ENCODE data around the gene ERCC4.

ERCC4 gene

DNA sequence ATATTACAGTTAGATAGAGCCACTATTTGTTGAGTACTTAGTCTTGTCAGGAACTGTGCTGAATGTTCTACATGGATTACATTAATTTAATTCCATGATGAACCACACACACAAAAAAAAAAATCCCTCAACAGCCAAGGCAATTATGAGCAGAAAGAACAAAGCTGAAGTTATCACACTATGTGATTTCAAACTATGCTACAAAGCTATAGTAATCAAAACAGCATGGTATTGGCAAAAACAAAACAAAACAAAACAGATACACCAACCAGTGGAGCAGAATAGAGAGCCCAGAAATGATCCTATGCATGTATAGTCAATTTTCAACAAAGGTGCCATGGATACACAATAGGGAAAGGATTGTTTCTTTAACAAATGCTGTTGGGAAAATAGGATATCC, 8.1 kb upstream of the ERCC4 start:
- no peak for DNase-seq

DNA sequence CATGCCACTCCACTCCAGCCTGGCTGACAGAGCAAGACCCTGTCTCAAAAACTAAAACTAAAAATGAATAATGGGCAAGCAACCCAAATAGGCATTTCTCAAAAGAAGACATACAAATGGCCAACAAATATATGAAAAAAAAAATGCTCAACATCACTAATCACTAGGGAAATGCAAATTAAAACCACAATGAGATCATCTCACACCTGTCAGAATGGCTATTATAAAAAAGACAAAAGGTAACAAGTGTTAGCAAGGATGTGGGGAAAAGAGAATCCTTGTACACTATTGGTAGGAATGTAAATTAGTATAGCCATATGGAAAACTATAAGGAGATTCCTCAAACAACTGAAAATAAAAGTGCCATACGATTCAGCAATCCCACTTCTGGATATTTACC, 7.1 kb upstream of the ERCC4 start:
- DNase-seq, result no peak

DNA sequence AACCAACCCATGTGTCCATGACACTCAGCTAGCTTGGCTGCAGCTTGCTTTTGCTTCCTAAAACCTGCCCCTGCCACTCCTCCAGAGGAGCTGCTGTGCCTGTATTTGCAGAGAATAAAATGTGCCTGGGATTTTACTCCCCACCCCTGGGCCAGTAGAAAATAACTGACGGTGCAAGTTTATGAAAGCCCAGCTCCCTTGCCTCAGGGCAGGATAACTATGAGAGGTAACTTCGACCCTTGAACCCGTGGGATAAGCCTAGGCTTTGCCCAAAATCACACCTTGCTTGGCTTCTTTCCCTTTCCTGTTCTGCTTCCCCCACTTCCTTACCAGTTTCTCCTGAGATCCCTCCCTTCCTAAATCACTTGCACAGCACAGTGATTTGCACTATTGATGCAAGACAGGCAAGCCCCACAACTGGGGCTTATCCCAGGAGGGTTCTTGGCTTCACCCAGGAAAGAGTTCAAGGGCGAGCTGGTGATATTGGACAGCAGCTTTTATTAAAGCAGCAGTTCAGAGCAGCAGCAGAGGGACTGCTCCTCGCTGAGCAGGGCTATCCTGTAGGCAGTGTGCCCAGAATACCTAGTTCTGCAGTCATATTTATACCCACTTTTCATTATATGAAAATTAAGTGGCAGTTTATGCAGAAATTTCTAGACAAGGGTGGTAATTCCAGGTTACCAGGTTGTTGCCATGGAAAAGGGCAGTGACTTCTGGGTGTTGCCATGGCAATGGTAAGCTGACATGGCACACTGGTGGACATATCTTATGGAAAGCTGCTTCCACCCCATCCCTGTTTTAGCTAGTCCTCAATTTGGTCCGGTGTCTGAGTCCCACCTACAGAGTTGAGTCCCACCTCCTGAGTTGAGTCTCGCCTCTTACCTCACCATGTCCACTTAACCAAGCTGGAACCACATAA, 6.3 kb upstream of the ERCC4 start:
- no peak for DNase-seq

DNA sequence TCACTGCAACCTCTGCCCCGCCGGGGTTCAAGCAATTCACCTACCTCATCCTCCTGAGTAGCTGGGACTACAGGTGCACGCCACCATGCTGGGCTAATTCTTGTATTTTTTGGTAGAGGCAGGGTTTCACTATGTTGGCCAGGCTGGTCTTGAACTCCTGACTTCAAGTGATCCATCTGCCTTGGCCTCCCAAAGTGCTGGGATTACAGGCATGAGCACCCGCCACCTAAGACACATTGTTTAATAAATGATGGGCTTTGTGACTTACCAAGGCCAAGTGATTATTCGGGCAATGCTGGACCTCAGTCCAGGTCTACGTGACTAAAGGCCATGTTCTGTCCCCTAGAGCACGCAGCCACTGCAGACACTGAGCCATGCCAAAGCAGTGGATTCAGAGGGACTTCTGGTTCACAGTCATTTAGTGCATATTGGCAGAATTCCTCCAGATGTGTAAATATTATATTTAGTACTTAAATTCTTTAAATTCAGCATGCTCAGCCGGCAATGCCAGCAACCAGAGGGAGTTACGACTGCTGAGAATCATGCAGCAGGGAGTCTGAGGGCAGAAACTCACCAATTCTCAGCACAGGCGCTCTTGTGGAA, 4.8 kb upstream of the ERCC4 start:
- no peak for DNase-seq

DNA sequence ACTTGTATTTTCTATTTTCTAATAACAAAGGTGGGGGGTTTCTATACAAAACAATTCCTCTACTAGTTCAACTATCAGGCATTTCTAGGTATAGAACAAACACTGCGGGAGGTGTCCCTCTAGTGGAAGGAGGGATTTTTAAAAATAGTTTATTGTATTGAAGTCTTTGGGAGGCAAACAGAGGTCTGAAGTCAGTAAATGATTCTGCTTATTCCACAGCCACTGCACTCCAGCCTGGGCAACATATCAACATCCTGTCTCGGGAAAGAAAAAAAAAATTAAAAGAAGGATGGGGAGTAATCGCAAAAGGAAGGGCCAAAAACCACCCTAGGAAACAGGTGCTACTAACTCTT, 648 bp upstream of the ERCC4 start:
- DNase-seq, result peak; percentile 58

DNA sequence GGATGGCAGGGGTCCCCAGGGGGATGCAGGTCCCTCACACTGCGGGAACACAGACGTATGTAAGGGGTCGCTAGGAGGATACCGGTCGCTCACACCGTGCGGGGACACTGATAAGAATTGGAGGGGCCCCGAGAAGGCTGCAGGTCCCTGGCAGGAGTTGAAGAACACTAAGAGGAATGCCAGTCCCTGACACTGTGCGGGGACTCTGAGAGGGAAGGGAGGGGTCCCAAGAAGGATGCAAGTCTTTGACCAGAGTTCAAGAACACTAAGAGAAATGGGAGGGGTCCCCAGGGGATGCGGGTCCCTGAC, 510 bp downstream of the ERCC4 start:
- DNase-seq, result no peak

DNA sequence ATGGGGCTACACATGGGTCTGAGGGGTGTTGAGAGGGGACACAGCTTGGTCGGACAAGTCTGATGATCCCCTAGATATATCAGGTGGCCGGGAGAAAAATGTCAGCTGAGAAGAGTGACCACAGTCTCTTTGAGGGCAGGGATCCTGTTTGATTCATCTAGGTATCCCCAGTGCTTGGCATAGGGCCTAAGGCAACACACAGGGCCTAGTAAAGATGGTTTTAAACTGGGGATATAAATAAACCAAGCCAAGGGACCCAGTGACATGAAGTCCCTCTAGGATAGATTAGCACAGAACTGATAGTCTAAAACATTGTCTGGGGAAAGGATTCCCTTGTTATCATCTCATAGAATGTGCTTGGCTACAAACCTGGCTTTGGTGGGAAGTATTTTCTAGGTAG, 1.4 kb downstream of the ERCC4 start:
- DNase-seq, result no peak

DNA sequence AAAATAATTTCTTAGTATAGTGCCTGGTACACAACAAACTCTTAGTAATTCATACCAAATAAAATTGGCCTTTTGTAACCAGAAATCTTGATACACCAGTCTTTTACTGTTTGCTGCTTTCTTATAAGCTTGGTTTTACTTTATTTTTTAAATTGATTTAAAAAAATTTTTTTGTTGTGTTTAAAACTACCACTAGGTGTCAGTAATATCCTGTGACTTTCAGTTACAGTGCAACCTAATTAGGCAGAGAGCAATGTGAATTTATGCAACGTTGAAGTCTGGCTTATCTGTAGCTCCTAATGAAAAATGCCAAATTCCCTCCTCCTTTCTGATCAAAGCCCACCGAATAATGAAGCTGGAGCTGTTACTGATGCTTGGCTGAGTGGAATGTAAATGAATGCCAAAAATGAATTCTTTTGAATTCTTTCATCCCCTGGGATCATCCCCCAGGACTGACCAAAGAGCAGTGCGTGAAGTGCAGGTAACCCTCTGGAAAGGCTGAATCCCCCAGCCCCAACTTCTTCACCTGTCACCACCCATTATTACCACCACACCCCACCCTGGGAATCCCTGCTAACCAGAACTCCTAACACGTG, 3.8 kb downstream of the ERCC4 start:
- peak; percentile 55 for DNase-seq

DNA sequence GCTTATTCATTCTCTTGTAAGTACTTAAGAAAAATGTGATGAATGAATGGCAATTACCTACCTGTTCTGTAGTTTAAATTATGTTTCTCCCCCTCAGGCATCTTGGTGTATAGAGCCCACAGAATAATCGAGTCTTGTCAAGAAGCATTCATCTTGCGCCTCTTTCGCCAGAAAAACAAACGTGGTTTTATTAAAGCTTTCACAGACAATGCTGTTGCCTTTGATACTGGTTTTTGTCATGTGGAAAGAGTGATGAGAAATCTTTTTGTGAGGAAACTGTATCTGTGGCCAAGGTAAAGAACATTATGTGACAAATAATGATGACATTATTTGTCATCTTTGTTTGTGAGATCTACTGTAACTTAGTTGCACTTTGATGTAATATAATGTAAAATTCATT, 6.5 kb downstream of the ERCC4 start:
- no peak for DNase-seq

DNA sequence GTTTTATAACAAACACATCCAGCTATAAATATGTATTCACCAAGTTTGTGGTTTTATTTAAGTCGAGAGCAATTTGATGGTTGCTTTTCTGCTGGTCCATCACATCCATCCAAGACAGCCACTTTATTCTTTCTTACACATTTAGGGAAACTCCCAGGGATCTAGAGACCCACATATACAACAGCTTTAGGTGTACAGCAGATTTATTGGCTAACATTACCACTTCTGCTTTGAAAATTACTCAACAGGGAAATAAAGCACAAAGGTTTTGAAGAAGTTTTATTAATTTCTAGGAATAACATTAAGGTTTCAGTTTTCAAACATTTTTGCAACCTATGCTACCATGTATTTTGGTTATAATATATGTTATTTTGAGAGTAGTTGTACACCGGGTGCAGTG, 6.9 kb downstream of the ERCC4 start:
- no peak for DNase-seq

DNA sequence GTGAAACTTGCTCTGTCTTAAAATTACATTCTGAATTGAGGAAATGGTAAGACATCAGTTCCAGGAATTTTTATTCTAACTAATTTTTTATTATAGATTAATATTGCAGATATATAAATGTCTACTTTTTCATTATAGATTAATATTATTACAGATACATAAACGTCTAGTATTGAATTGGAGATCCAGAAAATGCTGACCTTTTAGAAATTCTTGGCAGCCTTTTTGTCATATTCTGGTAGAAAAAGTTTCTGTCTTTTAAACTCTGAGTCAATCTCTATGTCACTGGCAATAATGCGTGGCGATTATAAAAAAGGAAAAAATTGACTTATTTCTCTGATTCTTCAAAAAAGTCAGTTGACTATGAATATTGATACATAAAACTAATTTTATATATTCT, 8.7 kb downstream of the ERCC4 start:
- no peak for DNase-seq

DNA sequence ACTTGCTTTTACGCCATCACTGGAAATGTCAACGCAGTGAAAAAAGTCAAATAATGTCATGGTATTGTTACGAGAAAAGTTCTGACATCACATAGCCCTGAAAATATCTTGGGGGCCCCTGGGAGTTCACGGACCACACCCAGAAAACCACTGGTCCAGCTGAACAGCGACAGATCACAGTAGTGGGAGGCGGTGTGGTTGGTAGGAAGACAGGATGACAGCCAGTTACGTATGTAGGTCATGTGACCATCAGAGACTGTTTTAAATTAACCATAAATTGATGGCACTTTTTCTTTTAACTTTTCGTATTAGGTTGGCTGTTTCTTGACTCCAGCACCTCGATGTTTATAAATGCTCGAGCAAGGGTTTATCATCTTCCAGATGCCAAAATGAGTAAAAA, 11.9 kb downstream of the ERCC4 start:
- peak; percentile 3 for DNase-seq

DNA sequence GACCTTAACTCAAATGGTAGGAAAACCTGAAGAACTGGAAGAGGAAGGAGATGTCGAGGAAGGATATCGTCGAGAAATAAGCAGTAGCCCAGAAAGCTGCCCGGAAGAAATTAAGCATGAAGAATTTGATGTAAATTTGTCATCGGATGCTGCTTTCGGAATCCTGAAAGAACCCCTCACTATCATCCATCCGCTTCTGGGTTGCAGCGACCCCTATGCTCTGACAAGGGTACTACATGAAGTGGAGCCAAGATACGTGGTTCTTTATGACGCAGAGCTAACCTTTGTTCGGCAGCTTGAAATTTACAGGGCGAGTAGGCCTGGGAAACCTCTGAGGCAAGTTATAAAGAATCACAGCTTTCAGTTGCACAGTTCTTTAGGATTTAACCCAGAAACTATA, 15.5 kb downstream of the ERCC4 start:
- peak; percentile 23 for DNase-seq

DNA sequence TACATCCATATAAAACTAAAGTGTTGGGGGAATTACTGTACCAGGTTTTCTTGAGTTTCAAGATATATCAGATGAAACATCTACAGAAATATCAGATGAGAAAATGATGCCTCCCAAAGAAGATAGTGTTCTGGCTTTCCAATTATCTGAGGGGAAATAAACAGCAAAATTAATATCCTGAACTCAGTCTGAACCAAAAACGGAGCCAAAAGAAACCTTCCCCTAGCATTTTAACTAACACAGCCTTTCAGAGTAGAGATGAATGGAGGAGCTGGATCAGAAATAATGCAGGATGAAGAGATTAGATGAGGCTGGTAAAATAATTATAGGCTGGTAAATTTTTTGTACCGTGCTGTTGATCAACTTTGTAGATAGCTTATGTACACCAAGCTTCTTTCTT, 16.2 kb downstream of the ERCC4 start:
- no peak for DNase-seq

DNA sequence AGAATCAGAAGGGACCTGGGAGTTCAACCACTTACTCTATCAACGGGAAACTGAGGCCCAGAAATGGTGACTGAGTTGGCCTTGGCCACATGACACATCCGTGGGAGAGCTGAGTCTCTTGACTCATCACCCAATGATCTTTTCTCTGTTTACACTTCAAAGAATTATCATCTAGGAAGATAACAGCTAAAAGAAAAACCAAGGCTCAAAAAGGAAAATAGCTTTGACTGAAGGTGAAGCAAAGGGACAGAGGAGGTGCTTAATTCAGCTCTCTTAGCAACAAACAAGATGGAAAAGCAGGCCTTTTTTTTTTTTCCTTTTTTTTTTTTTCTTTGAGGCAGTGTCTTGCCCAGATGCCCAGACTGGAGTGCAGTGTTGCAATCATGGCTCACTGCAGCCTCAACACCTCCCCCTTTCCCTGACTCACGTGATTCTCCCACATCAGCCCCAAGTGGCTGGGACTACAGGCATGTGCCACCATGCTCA, 16.7 kb downstream of the ERCC4 start:
- no peak for DNase-seq

DNA sequence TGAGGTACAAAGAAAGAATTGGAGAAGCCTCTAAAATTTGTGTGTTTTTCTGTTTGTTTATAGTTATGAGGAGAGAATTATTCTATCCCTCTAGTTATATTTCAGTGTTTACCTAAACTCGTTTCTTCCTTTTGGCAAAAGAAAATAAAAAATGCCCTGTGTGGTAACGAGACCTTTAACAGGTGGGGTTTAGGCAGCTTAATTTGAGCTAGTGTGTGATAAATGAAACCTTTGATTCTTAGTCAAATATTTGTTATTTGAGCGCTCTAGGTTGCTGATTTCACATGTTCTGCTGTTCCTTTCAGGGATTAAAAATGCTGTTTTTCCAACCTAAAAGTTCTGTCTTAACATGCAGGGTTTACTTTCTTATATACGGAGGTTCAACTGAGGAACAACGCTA, 17.5 kb downstream of the ERCC4 start:
- no peak for DNase-seq

DNA sequence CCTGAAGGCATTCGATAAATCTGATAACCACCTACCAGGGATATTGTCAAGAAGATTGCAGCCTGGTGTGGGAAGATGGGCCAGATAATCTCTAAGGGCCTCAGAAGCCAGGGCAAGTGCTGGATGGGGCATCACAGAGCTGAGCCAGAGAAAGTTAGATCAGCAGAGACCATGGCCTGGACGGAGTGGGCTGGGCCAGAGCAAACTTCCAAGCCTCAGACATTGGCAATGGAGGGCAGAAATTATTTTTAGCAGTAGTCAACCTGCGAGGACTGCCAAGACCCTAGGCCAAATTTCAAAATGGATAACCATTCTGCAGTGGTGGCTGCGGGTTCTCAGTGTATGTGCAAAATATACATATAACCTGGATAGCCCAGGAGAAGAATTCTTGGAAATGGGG, 18.5 kb downstream of the ERCC4 start:
- DNase-seq, result no peak

DNA sequence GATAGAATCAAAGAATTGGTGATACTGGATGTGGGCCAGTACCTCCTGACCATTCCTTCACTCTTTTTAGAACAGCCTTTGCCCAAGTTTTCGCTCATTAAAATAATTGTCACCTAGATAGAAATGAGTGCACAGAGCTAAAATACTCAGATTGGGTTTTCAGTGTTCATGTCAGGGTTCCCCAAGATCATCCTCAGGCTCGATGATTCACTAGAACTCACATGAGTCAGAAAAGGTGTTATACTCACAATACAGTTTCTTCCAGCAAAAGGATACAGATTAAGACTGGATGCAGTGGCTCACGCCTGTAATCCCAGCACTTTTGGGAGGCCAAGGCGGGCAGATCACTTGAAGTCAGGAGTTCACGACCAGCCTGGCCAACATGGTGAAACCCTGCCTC, 19.9 kb downstream of the ERCC4 start:
- DNase-seq, result no peak

DNA sequence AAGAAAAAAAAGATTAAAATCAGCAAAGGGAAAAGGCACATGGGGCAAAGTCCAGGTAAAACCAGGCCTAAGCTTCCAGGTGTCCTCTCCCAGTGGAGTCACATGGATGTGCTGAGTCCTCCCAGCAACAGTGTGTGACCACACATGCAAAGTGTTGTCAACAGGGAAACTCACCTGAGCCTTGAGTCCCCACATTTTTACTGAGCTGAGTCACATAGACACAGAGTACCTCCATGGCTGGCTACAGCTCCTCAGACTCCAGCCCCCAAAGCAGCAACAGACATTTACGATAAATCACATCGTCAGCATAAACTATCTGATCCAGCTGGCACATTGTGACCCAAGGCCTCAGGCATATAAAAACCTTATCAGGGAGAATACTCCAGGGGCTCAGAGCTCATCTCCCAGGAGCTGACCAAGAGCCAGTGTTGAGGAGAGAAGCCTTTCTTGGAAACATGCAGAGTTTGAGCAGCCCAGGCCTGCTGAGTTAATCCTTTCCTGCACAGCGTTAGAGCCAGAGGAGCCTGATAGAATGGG, 20.5 kb downstream of the ERCC4 start:
- no peak for DNase-seq

DNA sequence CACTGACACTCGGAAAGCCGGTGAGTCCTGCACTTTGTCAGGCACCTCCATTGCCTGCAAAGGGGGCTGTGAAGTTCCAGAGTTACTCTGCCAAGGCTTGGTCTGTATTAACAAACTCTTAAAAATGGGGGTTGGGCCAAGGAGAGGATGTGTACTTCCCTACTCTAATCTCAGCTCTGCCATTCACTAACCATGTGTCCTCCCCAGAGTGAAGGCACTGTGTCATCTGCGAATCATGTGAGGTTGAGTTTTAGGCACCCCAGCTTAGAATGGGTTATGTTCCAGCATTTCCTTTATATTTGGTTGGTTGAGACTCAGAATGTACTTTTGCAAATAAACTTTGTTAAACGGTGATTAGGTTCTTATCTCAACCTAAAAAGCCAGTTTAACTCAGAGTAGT, 24.9 kb downstream of the ERCC4 start:
- no peak for DNase-seq

DNA sequence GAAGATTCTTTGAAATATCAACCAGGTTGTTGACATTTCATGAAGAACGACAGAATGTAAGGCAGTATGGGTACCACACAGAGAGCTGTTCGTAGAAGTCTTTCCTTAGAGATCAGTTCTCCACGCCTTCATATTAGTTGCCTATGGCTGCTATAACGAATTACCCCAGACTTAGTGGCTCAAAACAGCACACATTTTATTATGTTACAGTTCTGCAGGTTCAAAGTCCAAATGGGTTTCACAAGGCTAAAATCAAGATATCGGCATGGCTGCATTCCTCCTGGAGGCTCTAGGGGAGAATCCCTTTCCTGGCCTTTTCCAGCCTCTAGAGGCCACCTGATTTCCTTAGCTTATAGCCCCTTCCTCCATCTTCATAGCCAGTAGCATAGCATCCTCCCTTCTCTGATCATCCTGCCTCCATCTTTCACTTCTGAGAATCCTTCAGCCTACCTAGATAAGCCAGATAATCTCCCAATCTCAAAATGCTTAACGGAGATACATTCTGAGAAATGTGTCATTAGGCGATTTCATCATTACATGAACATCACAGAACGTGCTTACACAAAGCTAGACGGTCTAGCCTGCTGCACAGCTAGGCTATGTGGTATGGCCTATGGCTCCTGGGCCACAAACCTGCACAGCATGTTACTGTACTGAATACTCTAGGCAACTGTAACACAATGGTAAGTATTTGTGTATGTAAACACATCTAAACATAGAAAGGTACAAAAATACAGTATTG, 26.0 kb downstream of the ERCC4 start:
- no peak for DNase-seq

DNA sequence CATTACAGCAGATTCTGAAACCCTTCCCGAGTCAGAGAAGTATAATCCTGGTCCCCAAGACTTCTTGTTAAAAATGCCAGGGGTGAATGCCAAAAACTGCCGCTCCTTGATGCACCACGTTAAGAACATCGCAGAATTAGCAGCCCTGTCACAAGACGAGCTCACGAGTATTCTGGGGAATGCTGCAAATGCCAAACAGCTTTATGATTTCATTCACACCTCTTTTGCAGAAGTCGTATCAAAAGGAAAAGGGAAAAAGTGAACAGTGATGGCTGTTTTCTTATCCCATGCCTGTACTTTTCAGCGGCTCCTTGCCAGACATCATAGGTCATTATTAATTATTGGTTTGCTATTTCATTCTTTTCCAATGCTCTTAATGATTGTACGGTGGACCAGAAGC, 28.1 kb downstream of the ERCC4 start:
- DNase-seq, result no peak

DNA sequence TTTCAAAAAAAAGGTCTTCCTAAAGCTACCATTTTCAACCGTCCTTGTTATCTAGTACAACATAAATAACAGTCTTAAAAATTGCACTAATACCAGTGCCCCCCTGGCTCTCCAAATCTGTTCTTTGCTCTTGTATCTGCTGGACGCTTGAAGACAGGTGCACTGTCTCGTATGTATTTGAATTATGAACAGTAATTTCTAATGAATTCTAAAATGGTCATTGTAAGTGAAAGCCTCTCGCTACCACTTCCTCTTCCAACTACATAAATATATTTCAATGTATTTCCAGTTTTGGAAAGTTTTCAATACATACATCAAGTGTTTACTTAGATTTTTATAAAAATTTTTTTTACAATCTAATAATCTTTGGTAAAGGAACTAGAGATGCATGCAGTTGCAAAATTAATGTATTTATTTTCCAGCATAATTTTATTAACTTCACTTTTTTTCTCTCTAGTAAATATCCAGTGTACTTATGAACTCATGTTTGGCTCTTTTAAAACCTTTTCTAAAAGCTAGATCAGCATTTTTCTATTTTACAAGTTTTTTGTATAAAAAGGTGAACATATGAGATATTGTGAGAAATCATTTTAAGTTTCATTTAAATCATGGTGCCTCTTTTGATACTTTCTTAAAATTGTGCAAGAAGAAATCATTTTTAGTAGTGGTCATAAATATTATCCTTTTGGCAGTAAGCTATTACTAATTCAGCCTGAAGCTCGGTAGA, 31.0 kb downstream of the ERCC4 start:
- no peak for DNase-seq
